ENCODE data around the gene GRPR.

Gene GRPR

DNA sequence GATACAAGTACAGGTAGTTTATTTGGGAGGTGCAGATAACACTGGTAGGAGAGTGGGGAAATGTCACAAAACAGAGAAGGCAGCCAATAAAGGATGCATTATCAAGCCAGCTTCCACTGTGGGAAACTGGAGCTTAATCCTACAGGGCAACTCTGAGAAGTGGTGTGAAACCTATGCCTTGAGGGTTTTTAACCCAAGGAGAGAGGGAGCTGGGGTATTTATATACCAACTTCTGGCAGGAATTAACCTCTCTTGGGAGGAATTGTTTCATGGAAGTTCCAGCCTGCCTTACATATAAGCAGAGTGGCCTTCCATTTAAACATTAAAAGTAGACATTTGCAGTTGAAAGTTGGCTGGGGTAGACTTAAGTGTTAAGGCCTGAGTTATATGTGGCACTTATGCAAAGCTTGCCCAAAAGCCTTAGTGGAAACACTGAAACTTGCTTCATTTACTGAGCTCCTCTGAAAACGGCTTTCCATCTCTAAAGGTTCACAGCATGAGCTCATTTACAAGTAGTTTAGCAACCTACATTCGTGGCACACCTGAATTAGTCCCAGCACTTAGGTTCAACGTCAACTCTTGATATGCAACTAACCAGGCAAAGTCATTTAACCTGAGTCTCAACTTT, 63.1 kb downstream of the GRPR start:
- no peak for DNase-seq (ENCODE audit: low read depth)
- TF ChIP-seq, protein P1, sequence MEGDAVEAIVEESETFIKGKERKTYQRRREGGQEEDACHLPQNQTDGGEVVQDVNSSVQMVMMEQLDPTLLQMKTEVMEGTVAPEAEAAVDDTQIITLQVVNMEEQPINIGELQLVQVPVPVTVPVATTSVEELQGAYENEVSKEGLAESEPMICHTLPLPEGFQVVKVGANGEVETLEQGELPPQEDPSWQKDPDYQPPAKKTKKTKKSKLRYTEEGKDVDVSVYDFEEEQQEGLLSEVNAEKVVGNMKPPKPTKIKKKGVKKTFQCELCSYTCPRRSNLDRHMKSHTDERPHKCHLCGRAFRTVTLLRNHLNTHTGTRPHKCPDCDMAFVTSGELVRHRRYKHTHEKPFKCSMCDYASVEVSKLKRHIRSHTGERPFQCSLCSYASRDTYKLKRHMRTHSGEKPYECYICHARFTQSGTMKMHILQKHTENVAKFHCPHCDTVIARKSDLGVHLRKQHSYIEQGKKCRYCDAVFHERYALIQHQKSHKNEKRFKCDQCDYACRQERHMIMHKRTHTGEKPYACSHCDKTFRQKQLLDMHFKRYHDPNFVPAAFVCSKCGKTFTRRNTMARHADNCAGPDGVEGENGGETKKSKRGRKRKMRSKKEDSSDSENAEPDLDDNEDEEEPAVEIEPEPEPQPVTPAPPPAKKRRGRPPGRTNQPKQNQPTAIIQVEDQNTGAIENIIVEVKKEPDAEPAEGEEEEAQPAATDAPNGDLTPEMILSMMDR (IDR thresholded peaks at IDR 0.05; ENCODE audit: low read length, missing control alignments) = no peak
- H3K4me3 ChIP-seq (replicated peaks; ENCODE audit: low read depth, low read length) = no peak overlapping the region

DNA sequence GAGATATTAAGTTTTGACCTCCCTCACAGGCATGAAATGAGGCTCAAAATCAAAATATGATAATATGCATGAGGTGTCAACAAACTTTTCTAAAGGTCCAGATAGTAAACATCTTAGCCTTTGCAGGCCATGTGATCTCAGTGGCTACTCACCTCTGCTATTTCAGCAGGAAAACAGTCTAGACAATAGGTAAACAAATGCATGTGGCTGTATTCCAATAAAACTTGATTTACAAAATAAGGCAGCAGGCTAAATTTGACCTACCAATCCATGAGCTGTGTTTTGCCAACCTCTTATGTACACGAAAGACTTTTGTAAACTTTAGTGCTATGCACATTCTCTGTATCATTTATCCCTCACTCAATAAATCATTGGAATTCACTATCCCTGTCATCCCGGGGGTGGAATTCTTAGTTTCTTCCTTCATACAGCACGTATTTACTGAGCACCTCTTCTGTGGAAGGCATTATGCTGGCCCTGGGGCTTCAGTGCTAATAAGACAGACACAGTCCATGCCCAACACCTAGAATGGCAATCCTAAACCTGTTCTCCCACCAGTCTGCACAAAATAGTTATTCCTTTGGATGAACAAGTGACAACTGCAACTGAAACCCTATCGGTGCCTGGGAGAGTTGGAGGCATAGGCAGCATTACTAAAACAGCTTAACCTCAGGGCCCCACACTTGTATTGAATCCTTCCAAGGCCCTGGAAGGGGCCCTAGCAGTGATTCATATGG, 63.8 kb downstream of the GRPR start:
- DNase-seq (ENCODE audit: low read depth) = no peak
- no peak overlapping the region for H3K4me3 ChIP-seq (replicated peaks; ENCODE audit: low read depth, low read length)
- TF ChIP-seq, protein P1 (IDR thresholded peaks at IDR 0.05; ENCODE audit: low read length, missing control alignments) = no peak

DNA sequence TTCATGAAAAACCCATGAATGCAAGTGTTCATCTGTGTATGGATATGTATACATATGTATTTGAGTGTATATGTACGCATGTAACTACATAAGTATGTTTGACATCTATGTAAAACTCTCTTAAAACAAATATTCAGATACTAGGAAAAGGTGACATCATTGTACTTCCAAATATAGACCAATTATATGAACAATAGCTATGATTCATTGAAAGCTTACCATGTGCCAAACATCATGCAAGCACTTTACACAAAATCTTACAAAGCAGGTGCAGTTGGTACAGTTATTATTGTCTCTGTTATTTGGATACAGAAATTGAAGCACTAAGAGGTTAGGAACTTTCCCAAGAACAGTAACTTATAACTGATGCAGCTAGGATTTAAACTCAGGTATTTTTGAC, 65.3 kb downstream of the GRPR start:
- TF ChIP-seq, protein P1 (IDR thresholded peaks at IDR 0.05; ENCODE audit: low read length, missing control alignments) = no peak
- no peak overlapping the region for H3K4me3 ChIP-seq (replicated peaks; ENCODE audit: low read depth, low read length)
- peak; percentile 10 for DNase-seq (ENCODE audit: low read depth)

DNA sequence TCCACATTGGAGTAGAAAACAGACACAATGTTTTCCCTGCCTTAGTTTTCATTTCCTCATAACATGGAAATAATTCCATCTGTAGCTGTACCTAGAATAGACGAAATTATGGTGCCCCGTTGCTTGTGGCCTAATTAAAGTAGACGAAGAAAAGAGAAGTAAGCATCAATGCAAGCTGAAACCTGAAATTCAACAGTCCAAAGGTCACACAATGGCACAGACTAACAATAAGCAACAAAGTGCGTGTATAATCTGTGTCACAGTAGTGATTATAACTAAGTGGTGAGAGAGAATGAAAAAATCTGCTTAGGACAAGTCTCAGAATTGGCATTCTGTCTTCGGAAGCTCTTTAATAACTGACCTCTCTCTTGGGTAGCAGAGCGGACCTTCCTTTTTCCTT, 68.2 kb downstream of the GRPR start:
- no peak for DNase-seq (ENCODE audit: low read depth)
- TF ChIP-seq, protein P1 (IDR thresholded peaks at IDR 0.05; ENCODE audit: low read length, missing control alignments) = no peak
- no peak overlapping the region for H3K4me3 ChIP-seq (replicated peaks; ENCODE audit: low read depth, low read length)

DNA sequence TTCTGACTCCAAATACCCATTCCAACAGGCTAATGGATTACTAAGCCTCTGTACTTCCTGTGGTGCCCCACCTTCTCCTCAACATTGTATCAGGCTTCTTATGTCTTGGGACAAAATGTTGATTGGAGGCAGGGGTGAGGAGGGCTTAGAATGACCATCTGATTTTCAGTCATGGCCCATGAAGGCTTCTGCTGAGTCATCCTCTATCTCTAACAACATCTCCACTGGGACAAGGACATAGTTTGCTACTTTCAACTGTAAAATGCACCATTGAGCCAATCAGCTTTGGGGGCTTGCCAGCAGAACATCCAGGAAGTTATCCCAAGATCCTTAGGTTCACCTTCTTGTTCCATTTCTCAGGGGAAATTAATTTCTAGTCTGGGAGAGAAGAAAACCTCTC, 73.5 kb downstream of the GRPR start:
- TF ChIP-seq, protein P1 (IDR thresholded peaks at IDR 0.05; ENCODE audit: low read length, missing control alignments) = no peak
- no peak for DNase-seq (ENCODE audit: low read depth)
- no peak overlapping the region for H3K4me3 ChIP-seq (replicated peaks; ENCODE audit: low read depth, low read length)

DNA sequence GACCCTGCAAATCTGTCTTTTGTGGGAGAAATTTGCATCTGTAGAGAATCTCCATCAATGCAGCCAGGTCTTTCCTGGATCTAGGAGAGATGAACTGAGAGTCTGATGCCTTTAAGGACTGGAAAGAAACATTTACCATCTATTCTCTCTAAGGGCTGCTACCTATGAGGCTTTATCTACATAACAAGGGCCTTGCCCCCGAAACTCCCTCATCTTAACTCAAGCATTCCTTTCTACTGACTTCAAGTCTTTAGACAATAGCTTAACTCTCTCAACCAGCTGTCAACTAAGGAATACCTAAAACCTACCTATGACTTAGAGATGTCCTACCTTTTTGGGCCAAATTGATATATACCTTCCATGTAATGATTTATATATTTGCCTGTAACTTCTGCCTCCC, 76.0 kb downstream of the GRPR start:
- TF ChIP-seq, protein P1 (IDR thresholded peaks at IDR 0.05; ENCODE audit: low read length, missing control alignments) = no peak
- H3K4me3 ChIP-seq (replicated peaks; ENCODE audit: low read depth, low read length) = no peak overlapping the region
- no peak for DNase-seq (ENCODE audit: low read depth)

DNA sequence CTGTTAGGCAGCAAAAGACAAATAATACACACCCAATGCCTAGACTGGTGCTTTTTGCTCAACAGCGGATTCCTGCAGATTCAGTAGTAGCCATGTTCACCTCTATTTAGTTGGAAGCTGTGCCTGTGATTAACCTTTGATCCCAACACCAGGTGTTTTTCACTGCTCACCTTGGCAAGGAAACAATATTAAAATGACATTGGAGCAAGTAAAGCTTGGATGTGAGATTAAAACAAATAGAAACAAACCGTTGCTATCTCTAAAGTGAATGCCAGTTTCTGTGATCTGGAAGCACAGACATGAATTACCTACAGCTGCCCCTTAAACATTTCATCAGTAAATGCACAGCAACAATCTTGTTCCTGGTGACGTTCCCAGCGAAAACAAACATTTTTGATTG, 79.6 kb downstream of the GRPR start:
- TF ChIP-seq, protein P1 (IDR thresholded peaks at IDR 0.05; ENCODE audit: low read length, missing control alignments) = no peak
- no peak overlapping the region for H3K4me3 ChIP-seq (replicated peaks; ENCODE audit: low read depth, low read length)
- no peak for DNase-seq (ENCODE audit: low read depth)
